WTC11 (cell line): ENCODE data around the gene SYT8. TPM values are rescaled to one million over a fixed set of nuclear protein-coding genes. Genes with fewer than 3 reads are reported as not detected.

Experiments used
- ATAC-seq: fragments of 200-7000 bp; cut with Tn5 transposase; 2 replicates; pipeline ENCODE4 v1.10.0; 2021; ENCODE audit warnings: mild to moderate bottlenecking, moderate library complexity
- CTCF ChIA-PET: fragments of 300-600 bp; sonication (Branson Sonifier 250); formaldehyde crosslinking; loops from one replicate; lab custom pipeline; 2021; ENCODE audit warnings: antibody characterized with exemption; lab: Charles Lee
- POLR2A ChIA-PET: fragments of 350-600 bp; sonication (Branson Sonifier 250); formaldehyde crosslinking; loops from one replicate; lab custom pipeline; 2021; ENCODE audit warnings: antibody characterized with exemption; lab: Charles Lee
- DNase-seq: peaks from one replicate; pipeline ENCODE4 v3.0.0; 2021; ENCODE audit warnings: low spot score
- H3K27ac Mint-ChIP-seq: 2 replicates; pipeline ENCODE4 v1.8.0; 2021; ENCODE audit warnings: mixed read lengths
- H3K27me3 Mint-ChIP-seq: 2 replicates; pipeline ENCODE4 v1.8.0; 2021; ENCODE audit warnings: low read depth, mild to moderate bottlenecking, moderate library complexity, mixed read lengths
- H3K36me3 Mint-ChIP-seq: 2 replicates; pipeline ENCODE4 v1.8.0; 2021; ENCODE audit warnings: mixed read lengths
- H3K4me1 Mint-ChIP-seq: 2 replicates; pipeline ENCODE4 v1.8.0; 2022; ENCODE audit warnings: mixed read lengths
- H3K4me3 Mint-ChIP-seq: 2 replicates; pipeline ENCODE4 v1.8.0; 2021; ENCODE audit warnings: mild to moderate bottlenecking, moderate library complexity, mixed read lengths
- H3K9me3 Mint-ChIP-seq: 2 replicates; pipeline ENCODE4 v1.8.0; 2021; ENCODE audit warnings: mixed read lengths
- CREB1 ChIP-seq: sonication (generic); formaldehyde crosslinking; IDR thresholded peaks from 2 replicates; pipeline ENCODE4 v1.8.0; 2023; ENCODE audit warnings: mild to moderate bottlenecking, missing genetic modification reagents
- ELF4 ChIP-seq: sonication (generic); formaldehyde crosslinking; IDR thresholded peaks from 2 replicates; pipeline ENCODE4 v1.8.1; 2022; ENCODE audit warnings: low read depth, mild to moderate bottlenecking, moderate library complexity, missing genetic modification reagents
- ESRRA ChIP-seq: sonication (generic); formaldehyde crosslinking; IDR thresholded peaks from 2 replicates; pipeline ENCODE4 v1.8.1; 2022; ENCODE audit warnings: mild to moderate bottlenecking, missing genetic modification reagents, borderline replicate concordance
- FOXK1 ChIP-seq: sonication (generic); formaldehyde crosslinking; IDR thresholded peaks from 2 replicates; pipeline ENCODE4 v1.8.0; 2022; ENCODE audit warnings: mild to moderate bottlenecking, moderate library complexity, missing genetic modification reagents
- NR2C2 ChIP-seq: sonication (generic); formaldehyde crosslinking; IDR thresholded peaks from 2 replicates; pipeline ENCODE4 v1.8.0; 2022; ENCODE audit warnings: mild to moderate bottlenecking, missing genetic modification reagents
- NR3C1 ChIP-seq: sonication (generic); formaldehyde crosslinking; conservative IDR thresholded peaks from 2 replicates; pipeline ENCODE4 v1.8.1; 2023; ENCODE audit warnings: low read depth, mild to moderate bottlenecking, missing genetic modification reagents
- SOX15 ChIP-seq: fragments of 250-450 bp; sonication (Bioruptor Pico); IDR thresholded peaks from 2 replicates; pipeline ENCODE4 v1.9.0; 2021; ENCODE audit warnings: mild to moderate bottlenecking
- ZNF121 ChIP-seq: sonication (generic); formaldehyde crosslinking; IDR thresholded peaks from 2 replicates; pipeline ENCODE4 v1.8.0; 2023; ENCODE audit warnings: missing genetic modification reagents
- ZNF138 ChIP-seq: sonication (generic); formaldehyde crosslinking; conservative IDR thresholded peaks from 2 replicates; pipeline ENCODE4 v1.8.1; 2022; ENCODE audit warnings: mild to moderate bottlenecking, moderate library complexity, missing genetic modification reagents
- ZNF396 ChIP-seq: fragments of 250-450 bp; sonication (Bioruptor Pico); IDR thresholded peaks from 2 replicates; pipeline ENCODE4 v1.8.0; 2021; ENCODE audit warnings: mild to moderate bottlenecking, moderate library complexity, borderline replicate concordance
- ZNF423 ChIP-seq: fragments of 250-450 bp; sonication (Bioruptor Pico); IDR thresholded peaks from 2 replicates; pipeline ENCODE4 v2.1.2; 2022; ENCODE audit warnings: mild to moderate bottlenecking, moderate library complexity
- total RNA-seq: library from RNA; stranded (reverse); gene quantifications from 3 replicates; pipeline ENCODE4 v1.2.3, GENCODE V29; 2021
- TF ChIP-seq, protein P1 (sequence below): fragments of 250-450 bp; sonication (Bioruptor Pico); IDR thresholded peaks from 2 replicates; pipeline ENCODE4 v1.8.0; 2021; ENCODE audit warnings: mild to moderate bottlenecking
- TF ChIP-seq, protein P2 (sequence below): sonication (generic); formaldehyde crosslinking; IDR thresholded peaks from 2 replicates; pipeline ENCODE4 v1.8.1; 2022; ENCODE audit warnings: mild to moderate bottlenecking, moderate library complexity, missing genetic modification reagents
- TF ChIP-seq, protein P3 (sequence below): sonication (generic); formaldehyde crosslinking; conservative IDR thresholded peaks from 2 replicates; pipeline ENCODE4 v1.8.1; 2022; ENCODE audit warnings: mild to moderate bottlenecking, missing genetic modification reagents
- TF ChIP-seq, protein P4 (sequence below): sonication (generic); formaldehyde crosslinking; IDR thresholded peaks from 2 replicates; pipeline ENCODE4 v1.8.1; 2023; ENCODE audit warnings: mild to moderate bottlenecking, missing genetic modification reagents, moderate library complexity
- TF ChIP-seq, protein P5 (sequence below): sonication (generic); formaldehyde crosslinking; IDR thresholded peaks from 2 replicates; pipeline ENCODE4 v1.8.1; 2023; ENCODE audit warnings: mild to moderate bottlenecking, missing genetic modification reagents, borderline replicate concordance
- TF ChIP-seq, protein P6 (sequence below): sonication (generic); formaldehyde crosslinking; IDR thresholded peaks from 2 replicates; pipeline ENCODE4 v1.8.0; 2022; ENCODE audit warnings: mild to moderate bottlenecking, missing genetic modification reagents
- TF ChIP-seq, protein P7 (sequence below): fragments of 250-450 bp; sonication (Bioruptor Pico); IDR thresholded peaks from 2 replicates; pipeline ENCODE4 v1.9.0; 2021; ENCODE audit warnings: moderate library complexity, mild to moderate bottlenecking, inconsistent platforms, borderline replicate concordance

SYT8 gene
- total RNA-seq, 1 experiment from 2014 or later = 0.37 TPM

DNA sequence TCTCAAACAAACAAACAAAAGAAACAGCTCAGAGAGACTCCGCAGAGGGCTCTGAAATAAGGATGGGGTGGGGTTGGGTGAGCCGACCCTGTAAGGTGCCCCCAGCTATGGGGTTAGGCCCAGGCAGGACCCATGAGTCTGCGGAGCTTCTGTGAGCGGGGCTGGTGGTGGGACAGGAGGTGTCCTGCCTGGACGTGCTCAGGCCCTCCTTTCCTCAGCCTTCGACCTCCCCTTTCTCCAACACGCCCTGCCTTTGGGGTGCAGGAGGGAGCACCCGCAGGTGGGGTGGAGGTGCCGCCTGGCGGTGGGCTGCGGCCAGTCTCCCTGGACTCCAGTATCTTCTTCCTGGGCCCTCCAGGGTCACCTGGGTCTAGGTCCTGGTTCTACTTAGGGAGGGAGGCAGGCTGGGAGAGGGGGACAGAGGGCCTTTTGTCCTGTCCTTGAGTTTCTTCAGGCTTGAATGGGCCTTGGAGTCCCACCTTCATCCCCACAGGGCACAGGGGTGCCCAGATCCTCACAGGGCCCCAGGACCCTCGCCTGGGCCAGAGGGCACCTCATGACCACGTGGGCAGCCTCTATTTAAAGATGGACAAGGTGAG lies 44.7 kb downstream of the SYT8 start:
- DNase-seq (no peak), ATAC-seq (no peak)
- 0 out of 2 replicates have a peak, but pooled peaks cover 3% of the 10 kb centered on the region for H3K4me1 Mint-ChIP-seq
- no peaks in the 10 kb centered on the region; the same call in 1 of the 2 replicates for H3K27me3 Mint-ChIP-seq
- no peaks in the 10 kb centered on the region for H3K36me3 Mint-ChIP-seq
- TF ChIP-seq ZNF396 (CRISPR knock-in tag) (no peak), ELF4 (no peak), NR2C2 (CRISPR knock-in tag) (no peak), ZNF138 (CRISPR knock-in tag) (no peak), SOX15 (no peak), NR3C1 (CRISPR knock-in tag) (no peak), ESRRA (no peak), FOXK1 (CRISPR knock-in tag) (no peak), CREB1 (CRISPR knock-in tag) (no peak), ZNF423 (no peak), ZNF121 (CRISPR knock-in tag) (no peak)
- TF ChIP-seq, protein P1, sequence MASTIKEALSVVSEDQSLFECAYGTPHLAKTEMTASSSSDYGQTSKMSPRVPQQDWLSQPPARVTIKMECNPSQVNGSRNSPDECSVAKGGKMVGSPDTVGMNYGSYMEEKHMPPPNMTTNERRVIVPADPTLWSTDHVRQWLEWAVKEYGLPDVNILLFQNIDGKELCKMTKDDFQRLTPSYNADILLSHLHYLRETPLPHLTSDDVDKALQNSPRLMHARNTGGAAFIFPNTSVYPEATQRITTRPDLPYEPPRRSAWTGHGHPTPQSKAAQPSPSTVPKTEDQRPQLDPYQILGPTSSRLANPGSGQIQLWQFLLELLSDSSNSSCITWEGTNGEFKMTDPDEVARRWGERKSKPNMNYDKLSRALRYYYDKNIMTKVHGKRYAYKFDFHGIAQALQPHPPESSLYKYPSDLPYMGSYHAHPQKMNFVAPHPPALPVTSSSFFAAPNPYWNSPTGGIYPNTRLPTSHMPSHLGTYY (CRISPR knock-in tag) = no peak
- TF ChIP-seq, protein P2, sequence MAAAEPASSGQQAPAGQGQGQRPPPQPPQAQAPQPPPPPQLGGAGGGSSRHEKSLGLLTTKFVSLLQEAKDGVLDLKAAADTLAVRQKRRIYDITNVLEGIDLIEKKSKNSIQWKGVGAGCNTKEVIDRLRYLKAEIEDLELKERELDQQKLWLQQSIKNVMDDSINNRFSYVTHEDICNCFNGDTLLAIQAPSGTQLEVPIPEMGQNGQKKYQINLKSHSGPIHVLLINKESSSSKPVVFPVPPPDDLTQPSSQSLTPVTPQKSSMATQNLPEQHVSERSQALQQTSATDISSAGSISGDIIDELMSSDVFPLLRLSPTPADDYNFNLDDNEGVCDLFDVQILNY (CRISPR knock-in tag) = no peak
- TF ChIP-seq, protein P3, sequence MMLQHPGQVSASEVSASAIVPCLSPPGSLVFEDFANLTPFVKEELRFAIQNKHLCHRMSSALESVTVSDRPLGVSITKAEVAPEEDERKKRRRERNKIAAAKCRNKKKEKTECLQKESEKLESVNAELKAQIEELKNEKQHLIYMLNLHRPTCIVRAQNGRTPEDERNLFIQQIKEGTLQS (CRISPR knock-in tag) = no peak
- TF ChIP-seq, protein P4, sequence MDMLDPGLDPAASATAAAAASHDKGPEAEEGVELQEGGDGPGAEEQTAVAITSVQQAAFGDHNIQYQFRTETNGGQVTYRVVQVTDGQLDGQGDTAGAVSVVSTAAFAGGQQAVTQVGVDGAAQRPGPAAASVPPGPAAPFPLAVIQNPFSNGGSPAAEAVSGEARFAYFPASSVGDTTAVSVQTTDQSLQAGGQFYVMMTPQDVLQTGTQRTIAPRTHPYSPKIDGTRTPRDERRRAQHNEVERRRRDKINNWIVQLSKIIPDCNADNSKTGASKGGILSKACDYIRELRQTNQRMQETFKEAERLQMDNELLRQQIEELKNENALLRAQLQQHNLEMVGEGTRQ = no peak
- TF ChIP-seq, protein P5, sequence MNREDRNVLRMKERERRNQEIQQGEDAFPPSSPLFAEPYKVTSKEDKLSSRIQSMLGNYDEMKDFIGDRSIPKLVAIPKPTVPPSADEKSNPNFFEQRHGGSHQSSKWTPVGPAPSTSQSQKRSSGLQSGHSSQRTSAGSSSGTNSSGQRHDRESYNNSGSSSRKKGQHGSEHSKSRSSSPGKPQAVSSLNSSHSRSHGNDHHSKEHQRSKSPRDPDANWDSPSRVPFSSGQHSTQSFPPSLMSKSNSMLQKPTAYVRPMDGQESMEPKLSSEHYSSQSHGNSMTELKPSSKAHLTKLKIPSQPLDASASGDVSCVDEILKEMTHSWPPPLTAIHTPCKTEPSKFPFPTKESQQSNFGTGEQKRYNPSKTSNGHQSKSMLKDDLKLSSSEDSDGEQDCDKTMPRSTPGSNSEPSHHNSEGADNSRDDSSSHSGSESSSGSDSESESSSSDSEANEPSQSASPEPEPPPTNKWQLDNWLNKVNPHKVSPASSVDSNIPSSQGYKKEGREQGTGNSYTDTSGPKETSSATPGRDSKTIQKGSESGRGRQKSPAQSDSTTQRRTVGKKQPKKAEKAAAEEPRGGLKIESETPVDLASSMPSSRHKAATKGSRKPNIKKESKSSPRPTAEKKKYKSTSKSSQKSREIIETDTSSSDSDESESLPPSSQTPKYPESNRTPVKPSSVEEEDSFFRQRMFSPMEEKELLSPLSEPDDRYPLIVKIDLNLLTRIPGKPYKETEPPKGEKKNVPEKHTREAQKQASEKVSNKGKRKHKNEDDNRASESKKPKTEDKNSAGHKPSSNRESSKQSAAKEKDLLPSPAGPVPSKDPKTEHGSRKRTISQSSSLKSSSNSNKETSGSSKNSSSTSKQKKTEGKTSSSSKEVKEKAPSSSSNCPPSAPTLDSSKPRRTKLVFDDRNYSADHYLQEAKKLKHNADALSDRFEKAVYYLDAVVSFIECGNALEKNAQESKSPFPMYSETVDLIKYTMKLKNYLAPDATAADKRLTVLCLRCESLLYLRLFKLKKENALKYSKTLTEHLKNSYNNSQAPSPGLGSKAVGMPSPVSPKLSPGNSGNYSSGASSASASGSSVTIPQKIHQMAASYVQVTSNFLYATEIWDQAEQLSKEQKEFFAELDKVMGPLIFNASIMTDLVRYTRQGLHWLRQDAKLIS (CRISPR knock-in tag) = no peak
- TF ChIP-seq, protein P6, sequence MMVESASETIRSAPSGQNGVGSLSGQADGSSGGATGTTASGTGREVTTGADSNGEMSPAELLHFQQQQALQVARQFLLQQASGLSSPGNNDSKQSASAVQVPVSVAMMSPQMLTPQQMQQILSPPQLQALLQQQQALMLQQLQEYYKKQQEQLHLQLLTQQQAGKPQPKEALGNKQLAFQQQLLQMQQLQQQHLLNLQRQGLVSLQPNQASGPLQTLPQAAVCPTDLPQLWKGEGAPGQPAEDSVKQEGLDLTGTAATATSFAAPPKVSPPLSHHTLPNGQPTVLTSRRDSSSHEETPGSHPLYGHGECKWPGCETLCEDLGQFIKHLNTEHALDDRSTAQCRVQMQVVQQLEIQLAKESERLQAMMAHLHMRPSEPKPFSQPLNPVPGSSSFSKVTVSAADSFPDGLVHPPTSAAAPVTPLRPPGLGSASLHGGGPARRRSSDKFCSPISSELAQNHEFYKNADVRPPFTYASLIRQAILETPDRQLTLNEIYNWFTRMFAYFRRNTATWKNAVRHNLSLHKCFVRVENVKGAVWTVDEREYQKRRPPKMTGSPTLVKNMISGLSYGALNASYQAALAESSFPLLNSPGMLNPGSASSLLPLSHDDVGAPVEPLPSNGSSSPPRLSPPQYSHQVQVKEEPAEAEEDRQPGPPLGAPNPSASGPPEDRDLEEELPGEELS (CRISPR knock-in tag) = no peak
- TF ChIP-seq, protein P7, sequence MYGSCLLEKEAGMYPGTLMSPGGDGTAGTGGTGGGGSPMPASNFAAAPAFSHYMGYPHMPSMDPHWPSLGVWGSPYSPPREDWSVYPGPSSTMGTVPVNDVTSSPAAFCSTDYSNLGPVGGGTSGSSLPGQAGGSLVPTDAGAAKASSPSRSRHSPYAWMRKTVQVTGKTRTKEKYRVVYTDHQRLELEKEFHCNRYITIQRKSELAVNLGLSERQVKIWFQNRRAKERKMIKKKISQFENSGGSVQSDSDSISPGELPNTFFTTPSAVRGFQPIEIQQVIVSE (CRISPR knock-in tag) = no peak
- no peaks in the 10 kb centered on the region for H3K9me3 Mint-ChIP-seq
- ChIA-PET POLR2A (no interaction called here), CTCF (interaction anchor here (0.9 to 6.0 kb wide), 3 partner anchors 54 to 272 kb away, joined by 3 to 69 read pairs (median 3); no protein-coding TSS in a partner anchor)
- no peak overlapping the region for H3K4me3 Mint-ChIP-seq
- H3K27ac Mint-ChIP-seq = no peak overlapping the region
